ENCODE data around the gene ADCY5. TPM values are rescaled to one million over a fixed set of nuclear protein-coding genes. Genes with fewer than 3 reads are reported as not detected.

The ADCY5 gene
- total RNA-seq, 1 experiment from 2014 or later: 0.24 TPM

GRCh38 chr3:123302961-123303360 is 145.9 kb downstream of the ADCY5 start:
- H3K79me2 ChIP-seq (ENCODE audit: low read depth): no peaks in the 10 kb centered on the region
- no peaks in the 10 kb centered on the region; the same call in 1 of the 2 replicates for H4K20me1 ChIP-seq (ENCODE audit: insufficient read depth)
- no peaks in the 10 kb centered on the region for H3K36me3 ChIP-seq (ENCODE audit: low read depth)
- no peaks in the 10 kb centered on the region for H3K9me3 ChIP-seq (ENCODE audit: insufficient read depth, low read depth)
- DNase-seq: no peak
- H3K27me3 ChIP-seq (ENCODE audit: insufficient read depth, low read depth): no peaks in the 10 kb centered on the region
- no peaks in the 10 kb centered on the region for H3K9me2 ChIP-seq (ENCODE audit: insufficient read depth)
- H3K4me2 ChIP-seq: no peak overlapping the region
- intact Hi-C loops (cut with micrococcal nuclease; ENCODE audit: unreplicated experiment): no loop called here
- TF ChIP-seq EZH2 (IDR thresholded peaks at IDR 0.05; ENCODE audit: low read depth) (no peak), CTCF (conservative IDR thresholded peaks at IDR 0.05) (no peak)
- no TSS peak for BruUV-seq (replicated peaks)
- H3K4me1 ChIP-seq (replicated peaks; ENCODE audit: insufficient read depth): 0 out of 2 replicates have a peak, but pooled peaks cover 4% of the 10 kb centered on the region
- no peak overlapping the region for H3K27ac ChIP-seq
- H3F3A ChIP-seq (ENCODE audit: insufficient read depth, low read depth): no peaks in the 10 kb centered on the region
- ChIA-PET CTCF (no interaction called here), POLR2A (ENCODE audit: unreplicated experiment) (no interaction called here)
- H2AFZ ChIP-seq: no peak overlapping the region
- no peak overlapping the region for H3K4me3 ChIP-seq

- ChIA-PET CTCF (no interaction called here), POLR2A (ENCODE audit: unreplicated experiment) (no interaction called here)
- Histone ChIP-seq H2AFZ (no peak overlapping the region), H3K79me2 (ENCODE audit: low read depth) (no peaks in the 10 kb centered on the region), H3K9me2 (ENCODE audit: insufficient read depth) (no peaks in the 10 kb centered on the region), H3K4me3 (no peak overlapping the region), H4K20me1 (ENCODE audit: insufficient read depth) (no peaks in the 10 kb centered on the region; the same call in 1 of the 2 replicates), H3F3A (ENCODE audit: insufficient read depth, low read depth) (no peaks in the 10 kb centered on the region), H3K27me3 (ENCODE audit: insufficient read depth, low read depth) (no peaks in the 10 kb centered on the region), H3K4me1 (replicated peaks; ENCODE audit: insufficient read depth) (0 out of 2 replicates have a peak, but pooled peaks cover 4% of the 10 kb centered on the region), H3K36me3 (ENCODE audit: low read depth) (no peaks in the 10 kb centered on the region), H3K4me2 (no peak overlapping the region), H3K27ac (no peak overlapping the region), H3K9me3 (ENCODE audit: insufficient read depth, low read depth) (no peaks in the 10 kb centered on the region)
- no TSS peak for BruUV-seq (replicated peaks)
- no peak for DNase-seq
- intact Hi-C loops (cut with micrococcal nuclease; ENCODE audit: unreplicated experiment): no loop called here
- TF ChIP-seq CTCF (conservative IDR thresholded peaks at IDR 0.05) (no peak), EZH2 (IDR thresholded peaks at IDR 0.05; ENCODE audit: low read depth) (no peak)
Observed at GRCh38 chr3:123301331-123302184, 147.3 kb downstream of the ADCY5 start.

GRCh38 chr3:123300583-123300982 is 148.3 kb downstream of the ADCY5 start:
- DNase-seq: no peak
- no TSS peak for BruUV-seq (replicated peaks)
- Histone ChIP-seq H3K9me2 (ENCODE audit: insufficient read depth) (no peaks in the 10 kb centered on the region), H3K36me3 (ENCODE audit: low read depth) (no peaks in the 10 kb centered on the region), H3K27me3 (ENCODE audit: insufficient read depth, low read depth) (no peaks in the 10 kb centered on the region), H2AFZ (no peak overlapping the region), H3F3A (ENCODE audit: insufficient read depth, low read depth) (no peaks in the 10 kb centered on the region), H3K79me2 (ENCODE audit: low read depth) (no peaks in the 10 kb centered on the region), H4K20me1 (ENCODE audit: insufficient read depth) (no peaks in the 10 kb centered on the region; the same call in 1 of the 2 replicates), H3K4me2 (no peak overlapping the region), H3K27ac (no peak overlapping the region), H3K9me3 (ENCODE audit: insufficient read depth, low read depth) (no peaks in the 10 kb centered on the region), H3K4me3 (no peak overlapping the region), H3K4me1 (replicated peaks; ENCODE audit: insufficient read depth) (0 out of 2 replicates have a peak, but pooled peaks cover 4% of the 10 kb centered on the region)
- intact Hi-C loops (cut with micrococcal nuclease; ENCODE audit: unreplicated experiment): no loop called here
- TF ChIP-seq EZH2 (IDR thresholded peaks at IDR 0.05; ENCODE audit: low read depth) (no peak), CTCF (conservative IDR thresholded peaks at IDR 0.05) (no peak)
- ChIA-PET CTCF (no interaction called here), POLR2A (ENCODE audit: unreplicated experiment) (no interaction called here)
